MV-4-11 (cell line): ENCODE data around the gene VMA21.

Experiments
- DNase-seq: peaks from one replicate; lab custom pipeline; 2025; lab: John Stamatoyannopoulos, UW

Gene VMA21, protein sequence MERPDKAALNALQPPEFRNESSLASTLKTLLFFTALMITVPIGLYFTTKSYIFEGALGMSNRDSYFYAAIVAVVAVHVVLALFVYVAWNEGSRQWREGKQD

DNA sequence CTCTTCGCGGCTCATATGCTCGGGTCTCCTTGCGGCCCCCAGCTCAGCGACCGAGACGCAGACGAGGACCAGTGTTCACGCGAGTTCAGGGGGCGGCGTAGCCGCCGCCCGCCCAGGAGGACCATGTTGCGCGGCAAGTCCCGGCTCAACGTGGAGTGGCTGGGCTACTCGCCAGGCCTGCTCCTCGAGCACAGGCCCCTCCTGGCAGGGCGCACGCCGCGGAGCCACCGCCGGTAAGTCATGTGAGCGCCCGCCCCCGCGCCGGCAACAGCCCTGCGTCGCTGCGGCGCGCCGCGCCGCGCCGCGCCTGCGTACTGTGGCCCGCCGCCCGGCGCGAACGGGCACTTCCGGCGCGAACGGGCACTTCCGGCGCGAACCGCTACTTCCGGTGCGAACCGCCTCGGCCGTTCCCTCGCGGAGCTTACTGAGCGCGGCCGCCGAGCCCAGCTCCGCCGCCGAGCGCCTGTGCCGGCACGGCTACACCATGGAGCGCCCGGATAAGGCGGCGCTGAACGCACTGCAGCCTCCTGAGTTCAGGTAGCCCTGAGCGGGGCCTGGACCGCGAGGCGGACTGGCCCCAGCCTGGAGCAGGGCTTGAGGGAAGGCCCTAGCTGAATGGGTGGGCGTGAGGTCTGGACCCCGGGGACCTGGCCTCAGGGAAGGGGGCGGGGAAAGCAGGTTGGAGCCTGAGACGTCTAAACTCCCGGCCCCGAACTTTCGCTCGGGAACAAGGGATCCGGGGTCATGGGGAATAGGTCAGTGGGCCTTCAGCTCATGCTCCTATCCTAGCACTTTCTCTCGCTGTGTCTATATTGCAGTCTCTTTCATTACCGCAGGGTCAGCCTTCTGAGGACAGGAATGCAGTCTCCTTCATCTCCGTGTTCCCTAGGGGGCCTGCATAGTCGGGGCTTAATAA is at the start of gene VMA21:
TSS of gene VMA21 (plus strand) at position 382 of the 916 bp plus-strand sequence. CDS start at position 485, 103 bp downstream.
- DNase-seq, result peak; percentile 68

DNA sequence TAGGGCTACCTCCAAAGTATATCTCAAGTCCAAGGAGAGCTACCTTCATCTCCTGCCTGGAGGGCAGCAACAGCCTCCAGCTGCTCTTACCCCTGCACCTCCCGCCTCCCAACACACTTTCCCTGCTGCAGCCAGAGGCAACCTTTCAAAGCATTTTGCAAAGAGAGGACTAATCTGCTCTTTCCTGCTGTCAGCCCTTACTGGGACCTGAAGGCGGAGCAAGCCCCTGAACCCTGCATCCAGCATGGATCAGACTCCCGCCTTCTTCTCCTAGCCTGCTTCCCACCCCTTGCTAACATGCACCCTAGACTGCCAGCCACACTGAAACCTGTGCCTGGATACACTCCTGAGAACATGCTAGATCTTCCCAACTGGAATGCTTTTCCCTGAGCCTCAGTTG is 37.7 kb upstream of the VMA21 start:
- no peak for DNase-seq

DNA sequence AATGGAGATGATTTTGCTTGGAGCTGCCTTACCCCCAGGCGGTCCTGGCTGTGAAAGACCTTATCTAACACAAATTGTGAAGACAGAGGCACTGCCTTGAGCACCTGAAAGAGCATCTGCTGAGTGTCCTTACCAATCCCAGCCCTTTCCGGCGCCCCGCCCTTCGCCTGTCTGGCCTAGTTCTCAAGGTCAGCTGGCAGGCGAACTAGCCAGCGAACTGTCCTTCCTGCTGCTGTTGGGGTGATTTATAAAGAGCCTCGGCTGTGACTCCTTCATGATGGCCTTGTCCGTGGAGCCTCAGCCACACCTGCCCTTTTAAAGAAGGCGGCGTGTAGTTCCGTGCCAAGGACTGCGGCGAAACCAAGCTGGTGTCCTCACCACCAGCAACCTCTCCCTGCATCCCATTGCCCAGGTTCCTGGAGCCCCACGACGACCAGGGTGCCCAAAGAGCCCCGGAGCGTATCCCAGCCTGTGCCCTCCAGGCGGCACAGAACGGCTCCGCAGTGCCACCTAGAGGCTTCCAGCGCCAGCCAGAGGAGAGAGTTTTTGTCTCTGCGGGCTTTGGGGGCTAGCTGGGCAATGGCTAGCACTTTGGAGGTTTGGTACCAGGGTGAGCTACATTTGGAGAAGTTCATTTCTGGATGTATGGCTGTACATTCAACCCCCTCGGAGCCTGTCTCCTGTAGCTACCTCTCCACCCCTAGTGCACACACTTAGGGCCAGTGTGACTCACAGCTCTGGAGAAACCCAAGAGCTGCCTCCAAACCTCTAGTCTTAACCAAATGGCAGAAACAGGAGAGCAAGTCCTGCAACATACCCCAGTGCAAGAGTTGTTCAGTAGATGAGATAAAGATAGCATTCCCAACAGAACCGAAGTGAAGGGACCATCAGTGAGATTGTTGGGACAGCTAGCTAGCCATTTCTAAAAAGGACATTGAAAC is 36.8 kb upstream of the VMA21 start:
- no peak for DNase-seq

DNA sequence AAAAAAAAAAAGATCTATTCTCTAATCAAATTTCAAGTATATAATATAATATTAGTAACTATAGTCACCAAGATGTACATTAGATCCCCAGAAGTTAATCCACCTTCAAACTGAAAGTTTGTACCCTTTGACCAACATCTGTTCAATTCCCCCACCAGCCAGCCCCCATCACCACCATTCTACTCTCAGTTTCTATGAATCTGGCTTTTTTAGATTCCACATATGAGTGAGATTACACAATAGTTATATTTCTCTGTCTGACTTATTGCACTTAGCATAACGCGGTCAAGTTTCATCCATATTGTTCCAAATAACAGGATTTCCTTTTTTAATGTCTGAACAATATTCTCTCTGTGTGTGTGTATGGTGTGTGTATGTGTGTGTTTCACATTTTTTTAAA is 33.7 kb upstream of the VMA21 start:
- DNase-seq, result no peak

DNA sequence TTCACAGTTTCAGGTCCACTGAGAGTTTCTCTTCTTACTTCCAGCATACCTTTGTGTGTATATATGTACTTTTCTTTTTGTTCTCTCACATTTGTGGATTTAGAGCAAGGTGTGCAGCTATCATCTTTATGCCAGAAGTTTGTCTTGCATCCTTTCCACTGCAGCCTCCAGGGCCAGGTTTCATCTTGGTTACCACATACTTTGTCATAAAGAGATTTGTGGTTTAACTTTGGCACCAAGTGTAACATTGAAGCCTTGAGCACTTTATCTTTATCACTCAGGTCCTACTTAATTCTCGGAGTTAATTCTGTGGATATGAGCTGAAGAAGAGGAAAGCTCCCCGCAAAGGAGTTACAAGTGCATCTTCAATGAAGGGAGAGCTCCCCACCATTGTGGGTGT is 31.4 kb upstream of the VMA21 start:
- no peak for DNase-seq

DNA sequence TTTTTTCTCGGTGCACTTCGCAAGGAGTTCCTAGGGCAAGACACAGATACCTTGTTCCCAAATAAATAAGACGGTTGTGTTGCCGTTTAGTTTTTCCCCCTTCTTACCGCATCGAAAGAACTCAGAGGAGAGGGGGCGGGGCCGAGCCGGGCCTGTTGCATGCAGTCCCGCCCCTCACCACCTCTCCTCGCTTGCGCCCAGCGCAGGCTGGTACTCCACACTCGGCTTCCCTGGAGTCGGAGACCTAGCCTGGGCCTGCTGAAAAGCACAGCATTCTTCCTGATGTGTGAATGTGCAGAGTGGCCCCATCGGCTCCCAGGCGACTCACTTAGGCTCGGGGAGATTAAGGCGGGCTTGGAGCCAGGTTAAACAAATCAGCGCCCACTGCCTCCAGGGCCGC is 26.1 kb upstream of the VMA21 start:
- DNase-seq, result no peak

DNA sequence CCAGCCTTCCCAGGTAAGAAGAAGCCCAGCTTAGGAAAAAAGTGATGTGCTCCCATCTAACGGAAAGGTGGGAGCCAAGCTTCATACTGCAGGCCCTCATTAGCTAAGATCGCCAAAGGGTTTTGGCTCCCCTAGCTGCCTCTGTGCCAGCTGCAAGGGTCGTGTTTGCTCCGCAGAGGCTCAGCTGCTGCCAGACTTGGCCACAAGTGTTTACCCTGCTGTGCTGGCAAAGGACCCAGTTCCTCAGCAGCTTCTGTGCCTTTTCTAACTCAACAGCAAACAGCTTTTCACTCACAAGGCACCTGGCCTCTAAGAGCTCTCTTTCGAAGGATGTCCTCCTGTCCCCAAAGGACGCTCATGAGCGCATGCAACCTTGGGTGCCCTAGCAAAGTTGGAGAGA is 12.2 kb upstream of the VMA21 start:
- DNase-seq, result no peak

DNA sequence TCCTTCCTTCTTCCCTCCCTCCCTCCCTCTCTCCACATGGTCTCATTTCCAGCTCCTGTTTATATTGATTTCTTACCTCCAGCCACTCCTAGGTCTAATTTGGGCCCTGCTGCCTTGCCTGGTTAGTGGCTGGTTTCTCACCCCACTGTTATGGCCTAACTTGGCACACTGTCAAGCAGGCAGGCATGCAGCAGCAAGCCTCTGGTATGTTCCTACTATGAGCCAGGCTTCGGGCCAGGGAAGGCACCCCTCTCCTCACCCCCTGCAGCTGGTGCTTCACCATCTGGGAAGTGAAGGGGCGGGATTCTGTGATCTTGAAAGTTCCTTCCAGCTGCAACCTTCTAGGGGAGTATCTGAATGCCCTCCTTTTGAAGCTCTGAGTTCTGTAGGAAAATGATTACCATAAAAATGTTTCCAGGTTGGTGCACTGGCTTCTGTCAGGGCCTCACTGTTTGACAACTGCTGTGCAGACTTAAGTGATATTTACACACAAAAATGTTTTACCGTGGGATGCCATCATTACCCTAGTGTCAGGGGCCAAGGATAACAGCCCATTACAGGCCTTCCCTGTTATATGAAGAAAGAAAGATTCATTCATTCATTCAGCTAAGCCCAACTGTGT is 10.1 kb upstream of the VMA21 start:
- DNase-seq, result no peak

DNA sequence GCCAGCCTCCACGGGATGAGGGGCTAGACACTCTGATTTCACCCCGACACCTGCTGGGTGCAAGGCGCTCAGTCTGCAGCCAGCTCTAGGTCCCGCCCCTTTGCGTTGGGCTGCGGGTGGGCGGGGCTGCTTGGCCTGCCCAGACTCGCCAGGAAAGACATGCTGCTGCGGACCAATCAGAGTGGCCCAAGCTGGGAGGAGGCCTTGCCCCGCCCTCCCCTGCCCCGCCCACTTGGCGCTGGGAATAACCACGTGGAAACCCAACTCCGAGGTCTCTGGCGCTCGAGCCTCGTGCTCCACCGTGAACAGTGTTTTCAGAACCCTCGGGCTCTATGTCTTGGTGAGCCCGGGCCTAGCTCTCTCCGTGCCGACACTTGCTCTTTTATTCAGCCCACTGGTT is 5.3 kb upstream of the VMA21 start:
- DNase-seq, result no peak

DNA sequence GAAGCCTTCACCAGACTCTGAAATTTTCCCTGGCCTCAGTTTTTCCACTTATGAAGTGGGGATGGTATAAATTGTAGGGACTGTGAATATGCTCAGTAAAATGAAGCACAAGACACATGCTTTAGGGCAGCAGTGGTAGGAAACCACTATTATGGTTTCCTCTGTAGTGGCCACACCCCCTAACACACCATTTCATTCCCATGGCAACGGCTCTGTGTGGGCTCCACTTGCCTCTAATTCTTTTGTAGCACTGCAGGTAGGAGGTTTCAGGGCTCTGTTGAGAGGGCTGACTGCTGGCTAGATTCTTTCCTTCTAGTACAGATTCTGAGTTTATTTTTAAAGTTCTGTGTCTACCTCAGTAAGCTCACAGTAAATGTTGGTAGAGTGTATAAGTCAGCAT is 3.5 kb upstream of the VMA21 start:
- DNase-seq, result peak; percentile 42

DNA sequence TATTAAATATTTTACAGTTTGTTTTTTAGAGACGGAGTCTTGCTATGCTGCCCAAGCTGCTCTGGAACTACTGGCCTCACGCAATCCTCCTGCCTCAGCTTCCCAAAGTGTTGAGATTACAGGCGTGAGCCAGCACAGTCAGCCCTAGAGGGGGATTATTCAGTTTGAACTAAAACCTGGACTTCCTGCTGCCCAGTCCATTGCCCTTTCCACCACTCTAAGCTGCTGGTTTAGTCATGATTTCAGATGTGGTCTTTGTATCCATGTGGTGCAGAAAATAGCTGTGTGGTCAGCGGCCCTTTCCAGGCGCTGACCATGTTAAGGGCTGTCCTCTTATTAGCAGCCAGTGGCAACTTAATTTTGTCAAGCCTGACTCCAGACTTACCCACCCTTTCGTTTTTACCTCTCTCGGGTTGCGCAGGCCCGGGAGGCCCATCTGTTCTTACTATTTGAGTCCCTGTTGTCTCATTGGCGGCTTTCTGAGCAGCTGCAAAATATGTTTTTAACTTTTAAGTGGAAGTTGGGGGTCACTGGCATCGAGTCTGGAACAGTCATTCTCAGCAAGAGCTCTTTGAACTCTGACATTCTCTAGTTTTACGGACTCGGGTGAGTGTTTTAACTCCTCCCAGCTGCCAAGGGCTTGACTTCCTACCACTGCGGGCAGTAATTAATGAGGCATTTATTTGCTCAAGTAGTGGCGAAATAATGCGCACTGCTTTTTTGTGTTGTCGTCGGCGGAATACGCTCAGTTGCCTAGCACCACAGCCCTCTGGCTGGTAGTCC is 773 bp upstream of the VMA21 start:
- DNase-seq, result peak; percentile 43

DNA sequence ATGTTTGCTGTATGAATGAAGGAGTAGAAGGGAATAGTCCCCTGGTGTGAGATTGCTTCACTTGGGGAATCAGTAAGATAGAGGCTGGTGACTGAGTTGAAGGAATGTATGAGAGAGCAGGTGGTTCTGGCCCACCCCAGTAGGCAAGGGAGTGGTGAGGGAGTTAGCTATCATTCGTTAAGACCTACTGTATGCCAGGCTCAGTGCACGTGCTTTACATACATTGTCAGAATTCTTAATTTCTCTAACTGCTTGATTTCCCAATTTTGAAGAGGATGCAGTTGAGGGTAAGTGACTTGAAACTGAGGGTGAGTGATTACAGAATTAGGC is 700 bp downstream of the VMA21 start:
- peak; percentile 26 for DNase-seq

DNA sequence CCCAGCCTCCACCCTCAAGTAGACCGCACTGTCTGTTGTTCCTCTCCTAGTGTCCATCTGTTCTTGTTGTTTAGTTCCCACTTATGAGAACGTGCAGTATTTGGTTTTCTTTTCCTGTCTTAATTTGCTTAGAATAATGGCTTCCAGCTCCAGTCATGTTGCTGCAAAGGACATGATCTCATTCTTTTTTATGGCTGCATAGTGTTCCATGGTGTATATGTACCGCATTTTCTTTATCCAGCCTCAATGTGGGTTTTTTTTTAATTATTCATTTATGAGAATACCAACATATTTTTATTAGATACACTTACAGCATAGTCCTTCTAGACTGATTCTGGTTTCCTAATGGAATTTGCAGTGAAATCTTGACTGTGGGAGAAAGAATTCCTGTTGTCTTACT is 1.3 kb downstream of the VMA21 start:
- no peak for DNase-seq

DNA sequence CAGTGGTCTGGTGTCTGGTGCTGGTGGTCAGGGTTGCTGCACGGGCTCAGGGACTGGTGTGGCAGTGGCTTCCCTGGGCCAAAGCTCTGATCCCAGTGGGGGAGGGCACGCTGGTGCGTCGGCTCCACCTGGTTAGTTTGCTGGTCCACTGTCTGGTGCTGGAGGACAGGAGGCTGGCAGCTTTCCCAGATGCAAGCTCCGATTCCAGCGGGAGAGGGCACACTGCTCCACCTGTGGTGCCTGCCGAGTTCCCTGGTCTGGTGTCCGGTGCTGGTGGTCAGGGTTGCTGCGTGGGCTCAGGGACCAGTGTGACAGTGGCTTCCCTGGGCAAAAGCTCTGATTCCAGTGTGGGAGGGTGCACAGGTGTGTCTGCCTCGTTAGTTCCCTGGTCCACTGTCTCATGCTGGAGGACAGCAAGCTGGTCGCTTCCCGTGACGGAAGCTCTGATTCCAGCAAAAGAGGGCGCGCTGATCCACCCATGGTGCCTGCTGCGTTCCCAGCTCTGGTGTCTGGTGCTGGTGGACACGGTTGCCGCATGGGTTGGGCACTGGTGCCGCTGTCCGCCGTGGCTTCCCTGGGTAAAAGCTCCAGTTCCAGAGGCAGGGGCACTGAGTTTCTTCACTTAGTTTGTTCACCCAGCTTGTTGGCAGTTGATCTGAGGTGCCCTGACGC is 5.8 kb downstream of the VMA21 start:
- no peak for DNase-seq

DNA sequence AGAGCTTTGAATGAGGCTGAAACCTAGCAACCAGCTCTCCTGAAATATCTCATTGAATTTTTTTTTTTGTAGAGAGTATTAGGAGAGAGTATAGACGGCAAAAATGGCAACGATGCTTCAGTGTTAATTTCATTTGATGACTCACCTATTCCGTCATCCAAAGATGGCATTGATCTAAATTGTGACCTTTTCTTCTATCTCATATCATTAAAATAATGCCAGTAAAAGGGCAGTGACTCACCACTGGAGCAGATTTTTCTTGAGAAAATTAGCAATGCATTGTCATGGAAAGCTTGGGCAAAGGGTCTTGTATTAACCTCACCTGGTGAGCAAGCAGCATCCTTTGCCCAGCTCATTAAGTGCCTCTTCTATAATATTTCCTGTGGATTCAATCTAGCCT is 19.6 kb downstream of the VMA21 start:
- DNase-seq, result no peak

DNA sequence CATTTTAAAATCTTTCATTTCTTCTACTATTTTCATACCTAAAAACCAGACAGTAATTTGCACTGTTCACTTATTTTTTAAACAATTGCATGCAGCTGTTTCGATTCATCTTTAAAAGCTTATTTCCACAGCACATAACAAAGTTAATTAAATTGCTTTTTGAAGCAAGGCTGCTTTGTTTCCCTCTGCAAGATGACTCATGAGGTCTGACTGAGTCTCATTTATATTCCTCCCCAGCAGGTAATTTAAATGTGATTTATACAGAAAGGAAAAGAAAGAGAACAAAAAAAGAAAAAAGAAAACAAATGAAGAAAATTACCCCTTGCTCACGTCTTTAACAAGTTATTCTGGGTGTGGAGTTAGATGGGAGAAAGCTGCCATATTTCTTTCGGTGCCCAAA is 22.8 kb downstream of the VMA21 start:
- no peak for DNase-seq

DNA sequence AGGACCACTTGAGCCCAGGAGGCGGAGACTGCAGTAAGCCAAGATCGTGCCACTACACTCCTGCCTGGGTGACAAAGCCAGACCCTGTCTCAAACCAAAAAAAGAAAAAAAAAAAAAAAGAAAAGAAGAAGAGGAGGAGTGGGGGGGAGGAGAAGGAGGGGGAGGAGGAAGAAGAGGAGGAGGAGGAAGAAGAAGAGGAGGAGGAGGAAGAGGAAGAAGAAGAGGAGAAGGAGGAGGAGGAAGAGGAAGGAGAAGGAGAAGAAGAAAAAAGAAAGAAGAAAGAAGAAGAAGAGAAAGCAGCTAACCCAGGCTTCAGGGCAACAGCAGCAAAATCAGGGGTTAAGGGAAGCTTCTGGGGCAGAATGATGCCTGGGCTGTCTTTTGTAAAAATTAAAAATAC is 27.5 kb downstream of the VMA21 start:
- no peak for DNase-seq

DNA sequence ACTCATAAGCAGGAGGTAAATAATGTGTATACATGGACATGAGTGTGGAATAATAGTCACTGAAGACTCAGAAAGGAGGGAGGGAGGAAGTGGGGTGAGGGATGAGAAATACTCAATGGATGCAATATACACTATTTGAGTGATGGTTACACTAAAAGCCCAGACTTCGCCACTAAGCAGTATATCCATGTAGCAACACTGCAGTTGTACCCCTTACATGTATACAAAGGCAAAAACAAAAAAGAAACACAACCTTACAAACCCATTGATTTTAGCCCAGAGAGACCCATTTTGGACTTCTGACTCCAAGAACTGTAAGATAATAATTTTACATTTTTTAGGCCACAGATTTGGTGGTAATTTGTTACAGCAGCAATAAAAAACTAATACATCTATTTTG is 51.5 kb downstream of the VMA21 start:
- no peak for DNase-seq

DNA sequence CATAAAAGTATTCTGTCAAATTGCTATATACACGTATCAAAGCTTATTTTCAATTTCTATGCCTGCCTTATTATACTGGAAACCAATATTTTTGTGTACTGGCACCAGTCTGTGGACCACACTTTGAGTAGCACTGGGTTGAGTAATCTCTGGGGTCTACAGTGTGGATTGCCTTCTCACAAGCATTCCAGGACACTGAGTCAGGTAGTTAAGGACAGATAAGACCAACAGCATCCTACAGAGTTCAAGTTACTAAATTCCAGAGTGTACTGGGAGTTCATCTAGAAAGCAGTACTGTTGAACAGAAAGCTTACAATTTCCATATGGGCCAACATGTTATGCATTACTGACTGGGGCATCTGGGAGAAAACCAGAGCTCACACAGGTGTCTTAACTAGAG is 61.8 kb downstream of the VMA21 start:
- no peak for DNase-seq
